HG02623 (cell line): ENCODE results near the gene GFM1.
A peak's percentile ranks its signal among the peaks of the same experiment; 100 is the strongest.

Experiments used
- ATAC-seq: cut with Tn5 transposase; IDR thresholded peaks from one replicate; pipeline ENCODE4 v1.9.1; 2021; ENCODE audit warnings: moderate library complexity; ENCODE audit not compliant: unreplicated experiment

Gene GFM1

GRCh38 chr3:158644345-158644908 lies at the start of gene GFM1:
Gene GFM1 (plus strand): TSS chr3:158644527. CDS start chr3:158644635, 108 bp downstream.
- peak; percentile 99 for ATAC-seq

GRCh38 chr3:158600787-158601186 lies 43.5 kb upstream of the GFM1 start:
- no peak for ATAC-seq

GRCh38 chr3:158602227-158602626 lies 42.1 kb upstream of the GFM1 start:
- no peak for ATAC-seq

DNA sequence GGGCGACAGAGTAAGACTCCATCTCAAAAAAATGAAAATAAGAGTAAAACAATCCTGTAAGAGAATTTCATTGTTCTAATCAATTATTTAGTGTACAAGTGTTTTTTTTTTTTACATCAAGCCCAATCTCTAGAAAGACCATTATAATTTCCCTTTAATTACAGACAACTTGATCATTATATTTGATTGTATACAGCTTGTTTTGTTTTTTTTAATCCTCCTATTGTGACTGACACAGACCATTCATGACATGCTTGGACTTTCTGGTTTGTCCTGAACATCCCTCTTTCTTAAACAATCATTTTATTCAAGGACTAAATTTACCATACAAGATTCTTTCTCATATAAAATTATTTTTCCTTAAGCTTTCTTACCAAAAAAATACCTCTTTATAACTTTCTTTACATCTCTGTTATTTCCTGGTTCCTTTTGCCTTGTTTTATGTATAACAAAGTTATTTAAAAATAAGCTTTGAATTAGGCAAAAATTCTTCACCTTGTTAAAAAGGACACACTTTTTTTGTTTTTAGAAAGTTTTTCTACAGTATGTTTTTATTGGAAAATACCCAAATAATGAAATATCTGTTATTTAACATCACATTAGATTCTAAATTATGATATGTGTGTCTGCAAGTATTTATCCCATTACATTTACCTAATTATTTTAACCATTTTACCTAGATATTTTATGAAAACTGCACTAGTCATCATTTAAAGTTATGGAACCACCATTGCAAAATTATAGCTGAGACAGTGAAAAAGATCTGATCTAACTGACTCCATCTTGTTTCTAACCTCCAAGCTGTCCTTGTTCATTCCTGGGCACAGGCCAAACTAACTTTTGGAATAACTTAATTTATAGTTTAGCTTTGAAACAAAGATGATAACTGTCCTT lies 26.1 kb upstream of the GFM1 start:
- no peak for ATAC-seq

- no peak for ATAC-seq
Measured at GRCh38 chr3:158625881-158626280, 18.4 kb upstream of the GFM1 start.

DNA sequence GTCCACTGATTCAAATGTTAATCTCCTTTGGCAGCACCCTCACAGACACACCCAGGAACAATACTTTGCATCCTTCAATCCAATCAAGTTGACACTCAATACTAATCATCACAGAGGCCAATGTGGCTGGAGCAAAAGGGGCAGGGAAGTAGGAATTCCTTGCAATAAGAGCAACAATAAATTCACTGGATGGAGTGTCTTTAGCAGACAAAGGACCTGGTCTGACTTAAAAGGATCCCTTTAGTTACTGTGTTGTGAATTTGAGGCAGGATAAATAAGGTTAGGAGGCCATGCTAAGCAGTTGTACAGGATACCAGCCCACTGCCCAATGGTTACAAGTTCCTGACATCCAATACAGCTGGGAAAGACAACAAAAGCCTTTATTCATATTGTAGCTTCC lies 12.3 kb upstream of the GFM1 start:
- ATAC-seq = no peak

GRCh38 chr3:158640646-158641045 lies 3.7 kb upstream of the GFM1 start:
- no peak for ATAC-seq

- ATAC-seq = no peak
Measured at GRCh38 chr3:158642005-158642404, 2.3 kb upstream of the GFM1 start.

DNA sequence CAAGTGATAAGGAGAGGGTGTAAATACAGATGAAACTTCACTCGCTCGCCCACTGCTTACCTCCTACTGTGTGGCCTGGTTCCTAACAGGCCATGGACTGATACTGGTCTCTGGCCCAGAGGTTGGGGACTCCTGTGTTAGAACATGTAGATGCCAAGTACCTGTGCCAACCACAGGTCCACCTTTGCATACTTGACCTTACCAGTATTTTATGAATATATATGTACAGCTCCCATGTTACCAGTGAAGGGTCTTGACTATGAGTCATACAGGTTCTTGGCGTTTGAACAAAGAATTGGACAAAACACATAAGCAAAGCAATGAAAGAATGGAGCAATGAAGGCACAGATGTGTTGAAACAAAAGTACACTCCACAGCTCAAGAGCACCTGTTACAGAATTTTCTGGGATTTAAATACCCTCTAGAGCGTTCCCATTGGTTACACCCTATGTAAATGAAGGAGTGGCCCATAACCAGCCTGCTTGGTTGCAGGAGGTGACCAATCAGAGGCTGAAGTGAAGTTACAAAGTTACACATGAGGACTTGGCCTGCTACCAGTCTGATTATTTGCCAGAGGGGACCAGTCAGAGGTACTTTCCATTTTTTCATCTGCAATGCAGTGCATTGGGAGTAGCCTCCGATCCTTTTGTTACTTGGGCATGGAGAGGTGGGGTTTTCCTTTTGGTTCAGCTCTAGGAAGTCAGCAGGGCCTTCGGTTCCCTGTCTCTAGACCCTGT lies 1.7 kb upstream of the GFM1 start:
- no peak for ATAC-seq

- no peak for ATAC-seq
Measured at GRCh38 chr3:158649791-158650190, 5.5 kb downstream of the GFM1 start.

GRCh38 chr3:158651192-158651591 lies 6.9 kb downstream of the GFM1 start:
- no peak for ATAC-seq

DNA sequence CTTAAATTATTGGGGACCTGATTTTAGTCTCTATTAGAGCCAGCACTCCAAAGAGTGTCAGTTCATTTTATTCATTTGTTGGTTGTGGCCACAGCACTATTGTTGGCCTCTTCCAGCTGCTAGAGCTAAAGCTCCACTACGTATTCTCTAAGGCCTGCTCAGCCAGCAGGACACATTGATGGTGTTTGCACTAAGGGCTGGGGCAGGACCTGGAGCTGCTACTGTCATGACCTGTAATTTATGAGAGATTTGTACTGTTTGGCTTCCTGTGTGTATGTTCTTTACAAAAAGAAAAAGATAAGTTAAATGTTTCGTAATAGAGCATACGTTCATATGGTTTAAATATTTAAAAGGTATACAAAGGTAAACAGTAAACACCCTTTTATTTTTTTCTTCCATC lies 8.1 kb downstream of the GFM1 start:
- no peak for ATAC-seq

GRCh38 chr3:158658889-158659288 lies 14.6 kb downstream of the GFM1 start:
- ATAC-seq = no peak

- ATAC-seq = peak; percentile 88
Measured at GRCh38 chr3:158659454-158660237, 15.3 kb downstream of the GFM1 start.

GRCh38 chr3:158660711-158661110 lies 16.4 kb downstream of the GFM1 start:
- ATAC-seq = no peak

- no peak for ATAC-seq
Measured at GRCh38 chr3:158663246-158663645, 18.9 kb downstream of the GFM1 start.

- no peak for ATAC-seq
Measured at GRCh38 chr3:158663832-158664231, 19.5 kb downstream of the GFM1 start.

DNA sequence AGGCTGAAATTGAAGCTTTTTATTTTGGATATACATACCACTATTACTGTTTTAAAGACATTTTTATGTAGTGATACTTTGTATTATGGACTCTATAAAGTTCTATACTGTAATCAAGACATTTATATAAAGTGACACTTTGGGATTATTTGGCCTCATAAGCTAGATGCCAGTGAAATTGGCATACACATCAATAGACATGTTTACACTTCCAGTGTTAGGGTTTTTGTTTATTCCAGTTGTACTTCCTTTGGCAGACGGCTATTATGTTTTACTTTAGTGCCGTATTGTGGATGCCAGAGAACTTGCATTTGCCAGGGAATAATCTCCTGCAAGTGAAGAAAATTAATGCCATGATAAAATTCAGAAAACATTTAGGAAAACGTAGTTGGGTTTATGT lies 22.1 kb downstream of the GFM1 start:
- ATAC-seq = no peak

DNA sequence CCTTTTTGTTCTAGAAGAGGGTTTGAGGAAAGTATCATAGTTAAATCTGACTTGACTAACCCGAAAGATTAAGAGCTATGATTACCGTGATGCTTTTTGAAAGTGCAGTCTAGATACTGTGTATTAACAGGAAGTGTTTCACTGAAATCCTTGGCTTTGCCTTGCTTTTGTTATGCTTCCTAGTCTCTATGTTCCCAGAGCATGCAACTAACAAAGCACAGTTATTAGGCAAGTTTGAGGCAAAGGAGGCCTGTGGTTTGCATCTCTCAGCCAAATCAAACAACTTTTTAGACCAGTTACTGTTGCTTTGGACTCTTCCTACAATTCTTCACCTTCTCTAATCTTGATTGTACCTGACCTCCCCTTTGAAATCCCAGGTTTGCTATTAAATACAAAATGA lies 24.2 kb downstream of the GFM1 start:
- no peak for ATAC-seq

GRCh38 chr3:158671821-158672214 lies 27.5 kb downstream of the GFM1 start:
- ATAC-seq = no peak
